NCI-H1436 (cell line): ENCODE results near the gene CSNK2B.

Experiments
- DNase-seq: peaks from one replicate; lab custom pipeline; 2025; lab: John Stamatoyannopoulos, UW

CSNK2B gene

GRCh38 chr6:31711233-31711632 lies 45.4 kb downstream of the CSNK2B start:
- DNase-seq, result no peak

GRCh38 chr6:31712296-31712695 lies 46.4 kb downstream of the CSNK2B start:
- no peak for DNase-seq

DNA sequence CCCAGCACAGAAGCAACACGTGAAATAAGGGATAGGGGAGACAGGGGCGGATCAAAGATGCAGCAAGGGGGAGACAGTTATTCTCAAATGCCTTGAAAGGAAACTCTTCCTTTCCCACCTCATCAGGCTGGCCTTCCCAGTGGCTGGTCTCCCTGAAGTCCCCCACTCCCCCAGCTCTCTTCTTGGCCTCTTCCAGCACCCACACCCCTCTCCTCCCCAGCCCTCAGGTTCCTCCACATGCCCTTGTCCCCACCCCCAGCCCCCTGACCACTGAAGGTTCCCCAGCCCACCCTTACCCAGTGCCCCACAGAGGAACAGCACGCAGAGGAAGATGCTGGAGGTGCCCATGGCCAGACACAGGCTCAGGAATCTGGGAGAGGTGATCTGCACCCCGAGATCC lies 47.6 kb downstream of the CSNK2B start:
- no peak for DNase-seq

DNA sequence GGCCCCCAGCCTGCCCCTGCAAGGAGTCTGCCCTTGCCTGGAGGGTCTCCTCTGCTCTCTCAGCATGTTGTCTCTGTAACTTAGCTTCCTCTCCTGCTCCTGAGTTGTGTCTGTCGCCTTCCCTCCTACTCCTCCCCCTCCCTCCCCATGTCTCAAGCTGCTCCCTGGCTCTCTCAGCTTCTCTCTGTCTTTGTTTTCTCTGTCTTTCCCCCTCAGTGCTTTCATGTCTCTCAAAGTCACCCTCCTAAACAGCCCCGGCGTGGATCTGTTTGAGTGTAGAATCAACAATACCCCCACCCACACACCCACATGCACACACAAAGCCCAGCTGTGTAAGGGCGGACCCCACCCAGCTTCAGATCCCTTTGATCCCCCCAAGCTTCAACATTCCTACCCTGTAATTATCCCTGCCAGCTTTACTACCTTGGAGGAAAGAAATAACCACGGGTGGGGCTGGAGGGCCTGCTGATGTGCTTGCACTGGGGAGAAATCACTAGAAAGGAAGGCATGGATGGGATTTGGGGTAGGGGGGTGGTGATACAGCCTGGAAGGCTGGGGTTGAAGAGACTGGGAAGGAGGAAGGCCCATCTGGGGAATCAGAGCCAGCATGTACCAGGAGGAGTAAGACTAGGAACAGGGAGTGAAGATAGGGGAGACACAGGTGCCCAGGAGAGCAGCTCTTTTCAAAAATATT lies 48.3 kb downstream of the CSNK2B start:
- no peak for DNase-seq

- no peak for DNase-seq
These were observed 49.4 kb downstream of the CSNK2B start, which contains the start of gene LY6G6D for GRCh38 chr6:31715022-31715958. Gene LY6G6D (plus strand): TSS chr6:31715348. CDS start chr6:31715356, 8 bp downstream.

GRCh38 chr6:31717499-31718222 lies 51.8 kb downstream of the CSNK2B start:
- peak; percentile 55 for DNase-seq

DNA sequence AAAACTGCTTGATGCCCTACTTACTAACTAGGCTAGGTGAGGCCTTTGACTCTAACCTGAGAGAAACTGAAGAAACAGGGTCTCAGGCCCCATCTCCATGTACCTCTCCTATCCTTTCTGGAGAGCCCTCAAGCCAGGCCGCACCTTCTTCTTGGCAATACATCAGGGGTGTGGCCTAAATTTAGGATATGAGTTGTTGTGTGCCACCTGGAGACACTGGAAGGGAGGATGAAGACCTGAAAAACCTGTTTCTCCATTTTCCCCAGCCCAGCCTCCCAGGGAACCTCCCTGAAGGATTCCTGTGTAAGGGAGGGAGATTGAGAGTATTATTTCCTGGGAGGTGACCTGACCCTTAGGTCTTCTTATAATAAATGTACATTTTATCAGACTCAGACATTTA lies 52.4 kb downstream of the CSNK2B start:
- DNase-seq, result no peak

DNA sequence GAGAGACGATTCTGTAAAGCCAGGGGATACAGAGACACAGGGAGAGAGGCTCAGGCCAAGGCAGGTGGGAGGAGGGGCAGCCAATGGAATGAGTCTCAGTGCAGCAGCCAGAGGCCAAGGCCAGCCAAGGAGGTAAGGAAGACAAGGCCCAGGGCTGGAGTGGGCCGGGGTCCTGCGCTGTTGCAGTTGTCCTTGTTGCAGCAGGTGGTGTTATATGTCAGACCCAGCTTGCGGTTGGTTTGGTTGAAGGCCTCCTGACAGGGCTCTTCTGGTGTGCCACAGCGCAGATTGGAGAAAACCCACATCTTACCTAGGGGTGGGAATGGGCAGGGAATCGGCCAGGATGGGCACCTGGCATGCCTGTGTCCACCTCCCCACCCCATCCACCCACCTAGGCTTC lies 53.1 kb downstream of the CSNK2B start:
- DNase-seq, result no peak
